ENCODE results near the gene DAB1.

DNA sequence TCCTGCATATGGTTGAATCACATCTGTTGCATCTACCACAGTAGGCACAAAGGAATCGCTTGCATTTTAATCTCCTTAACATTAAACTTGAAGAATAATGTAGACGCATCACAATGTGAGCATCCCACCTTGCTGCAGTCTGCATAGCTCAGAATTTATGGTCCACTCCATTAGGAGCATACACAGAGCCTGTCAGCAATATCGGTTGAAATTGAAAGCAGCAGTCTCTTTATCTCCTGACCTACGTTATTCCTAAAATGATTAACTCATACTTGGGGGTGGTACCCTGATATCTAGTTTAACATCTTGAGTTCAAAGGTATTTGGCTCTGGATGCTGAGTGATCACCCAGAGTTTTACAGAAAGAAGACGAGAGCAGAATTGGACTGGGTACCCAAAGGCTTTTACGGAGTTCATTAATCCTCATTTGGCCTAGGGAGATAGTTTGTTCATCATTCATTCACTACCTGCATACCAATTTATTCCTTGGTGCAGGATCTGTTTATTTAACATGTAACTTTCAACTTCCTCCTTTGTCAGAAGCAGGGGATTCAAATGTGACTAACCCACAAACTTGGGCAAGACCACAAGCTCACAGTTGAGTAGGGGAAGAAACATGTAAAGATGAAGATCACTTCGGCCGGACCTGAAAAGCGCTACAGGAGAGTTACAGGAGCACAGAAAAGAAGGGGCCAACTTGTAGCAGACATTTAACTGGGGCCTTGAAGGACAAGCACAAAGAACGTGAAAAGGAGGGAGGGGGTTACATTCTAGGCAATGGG, 187.9 kb downstream of the DAB1 start:
- no peak for TF ChIP-seq CTCF (IDR thresholded peaks at IDR 0.05)
- TF ChIP-seq POLR2A (IDR thresholded peaks at IDR 0.05) = no peak
- TF ChIP-seq POLR2AphosphoS5 (IDR thresholded peaks at IDR 0.05) = no peak
- no peak for TF ChIP-seq EP300 (IDR thresholded peaks at IDR 0.05)

Measured in sigmoid colon (tissue), 4 donors.